Smooth muscle cell (in vitro differentiated cells): ENCODE measurements around the gene SFTA2. TPM values are rescaled to one million over a fixed set of nuclear protein-coding genes. Genes with fewer than 3 reads are reported as not detected.

Experiments
- DNase-seq: peaks from one replicate; lab custom pipeline; 2025; ENCODE audit not compliant: unreplicated experiment; lab: John Stamatoyannopoulos, UW
- H2AFZ ChIP-seq: fragments of 200-600 bp; sonication (generic); 2 replicates; pipeline ENCODE4 v1.6.0; 2016; ENCODE audit warnings: antibody characterized with exemption, low read depth, mild to moderate bottlenecking
- H3F3A ChIP-seq: fragments of 200-600 bp; sonication (generic); 2 replicates; pipeline ENCODE4 v1.6.0; 2017; ENCODE audit warnings: antibody characterized with exemption, low read depth
- H3K27ac ChIP-seq: fragments of 200-600 bp; sonication (generic); 2 replicates; pipeline ENCODE4 v1.5.1; 2016; ENCODE audit warnings: low read depth, mild to moderate bottlenecking
- H3K27me3 ChIP-seq: fragments of 200-600 bp; sonication (generic); 2 replicates; pipeline ENCODE4 v1.6.1; 2016; ENCODE audit warnings: low read depth, mild to moderate bottlenecking
- H3K36me3 ChIP-seq: fragments of 200-600 bp; sonication (generic); 2 replicates; pipeline ENCODE4 v1.5.1; 2016; ENCODE audit warnings: low read depth
- H3K4me1 ChIP-seq: fragments of 200-600 bp; sonication (generic); 2 replicates; pipeline ENCODE4 v1.5.1; 2016; ENCODE audit warnings: low read depth
- H3K4me2 ChIP-seq: fragments of 200-600 bp; sonication (generic); 2 replicates; pipeline ENCODE4 v1.6.0; 2016; ENCODE audit warnings: mild to moderate bottlenecking
- H3K4me3 ChIP-seq: fragments of 200-600 bp; sonication (generic); 2 replicates; pipeline ENCODE4 v1.5.1; 2016; ENCODE audit warnings: mild to moderate bottlenecking
- H3K79me2 ChIP-seq: fragments of 200-600 bp; sonication (generic); 2 replicates; pipeline ENCODE4 v1.6.0; 2016; ENCODE audit warnings: low read depth, mild to moderate bottlenecking
- H3K9ac ChIP-seq: fragments of 200-600 bp; sonication (generic); 2 replicates; pipeline ENCODE4 v1.6.0; 2016; ENCODE audit warnings: low read depth
- H3K9me3 ChIP-seq: fragments of 200-600 bp; sonication (generic); replicated peaks from 2 replicates; pipeline ENCODE4 v1.5.1; 2016; ENCODE audit warnings: low read depth
- H4K20me1 ChIP-seq: fragments of 200-600 bp; sonication (generic); 2 replicates; pipeline ENCODE4 v1.6.0; 2016; ENCODE audit warnings: low read depth
- CTCF ChIP-seq: fragments of 200-600 bp; sonication (generic); IDR thresholded peaks from 2 replicates; pipeline ENCODE4 v1.5.1; 2017; ENCODE audit warnings: borderline replicate concordance, mild to moderate bottlenecking, antibody characterized with exemption; ENCODE audit not compliant: insufficient read depth, poor library complexity, severe bottlenecking
- WGBS: methylation state at CpG from one replicate; pipeline ENCODE4 v1.1.7; 2016; ENCODE audit warnings: low lambda C conversion rate; 5-methylcytosine and 5-hydroxymethylcytosine counted together
- polyA plus RNA-seq: library from polyadenylated mRNA; unstranded; fragments of >200 nt; fragmentation: Nextera tagmentation; extraction: Ambion mirVana; gene quantifications from 2 replicates; pipeline ENCODE4 v1.2.1, GENCODE V29; 2016
- total RNA-seq: library from RNA; depleted of rRNA; stranded (reverse); fragments of >200 nt; gene quantifications from 2 replicates; pipeline ENCODE4 v1.2.3, GENCODE V29; 2014

SFTA2 gene
- total and polyA plus RNA-seq, 2 experiments from 2014 or later, result not detected

GRCh38 chr6:30895343-30895742 lies 36.6 kb downstream of the SFTA2 start:
- H3K4me3 ChIP-seq, result no peak overlapping the region
- H3K9me3 ChIP-seq, result no peaks in the 10 kb centered on the region
- no peak overlapping the region for H2AFZ ChIP-seq
- no peaks in the 10 kb centered on the region for H3K4me1 ChIP-seq
- no peaks in the 10 kb centered on the region for H3K79me2 ChIP-seq
- no peaks in the 10 kb centered on the region for H3K36me3 ChIP-seq
- no peak overlapping the region for H3K27ac ChIP-seq
- H3F3A ChIP-seq, result no peaks in the 10 kb centered on the region
- no peaks in the 10 kb centered on the region for H3K27me3 ChIP-seq
- no peak for DNase-seq
- peaks cover 20% of the 10 kb centered on the region for H4K20me1 ChIP-seq
- no peak overlapping the region for H3K9ac ChIP-seq
- TF ChIP-seq CTCF, result no peak
- no peak overlapping the region for H3K4me2 ChIP-seq
- 91% methylated on average over 5 of the region's 10 CpGs for WGBS

GRCh38 chr6:30894935-30895334 lies 37.0 kb downstream of the SFTA2 start:
- Histone ChIP-seq H3K27ac (no peak overlapping the region), H4K20me1 (peaks cover 24% of the 10 kb centered on the region), H3K79me2 (no peaks in the 10 kb centered on the region), H3K9me3 (no peaks in the 10 kb centered on the region), H2AFZ (no peak overlapping the region), H3K36me3 (no peaks in the 10 kb centered on the region), H3K27me3 (no peaks in the 10 kb centered on the region), H3F3A (no peaks in the 10 kb centered on the region), H3K9ac (no peak overlapping the region), H3K4me2 (no peak overlapping the region), H3K4me3 (no peak overlapping the region), H3K4me1 (no peaks in the 10 kb centered on the region)
- WGBS, result 94% methylated on average over 3 of the region's 3 CpGs
- DNase-seq, result no peak
- TF ChIP-seq CTCF, result no peak

- Histone ChIP-seq H3K27ac (no peak overlapping the region), H2AFZ (no peak overlapping the region), H3K4me3 (no peak overlapping the region), H3K4me2 (no peak overlapping the region), H3K36me3 (no peaks in the 10 kb centered on the region), H3K9me3 (no peaks in the 10 kb centered on the region), H3K4me1 (no peaks in the 10 kb centered on the region), H3F3A (no peaks in the 10 kb centered on the region), H3K27me3 (no peaks in the 10 kb centered on the region), H4K20me1 (peaks cover 29% of the 10 kb centered on the region), H3K9ac (no peak overlapping the region), H3K79me2 (no peaks in the 10 kb centered on the region)
- WGBS, result 88% methylated on average over 12 of the region's 12 CpGs
- TF ChIP-seq CTCF, result no peak
- no peak for DNase-seq
Measured at GRCh38 chr6:30894381-30894780, 37.6 kb downstream of the SFTA2 start.

GRCh38 chr6:30893666-30894065 lies 38.3 kb downstream of the SFTA2 start:
- Histone ChIP-seq H3K36me3 (no peaks in the 10 kb centered on the region), H3K79me2 (peaks cover 5% of the 10 kb centered on the region), H4K20me1 (peaks cover 34% of the 10 kb centered on the region), H3F3A (no peaks in the 10 kb centered on the region), H3K4me1 (no peaks in the 10 kb centered on the region), H3K4me3 (no peak overlapping the region), H3K9me3 (no peaks in the 10 kb centered on the region), H3K4me2 (no peak overlapping the region), H3K27me3 (no peaks in the 10 kb centered on the region), H3K9ac (no peak overlapping the region), H3K27ac (no peak overlapping the region), H2AFZ (no peak overlapping the region)
- no peak for DNase-seq
- TF ChIP-seq CTCF, result no peak
- 97% methylated on average over 8 of the region's 8 CpGs for WGBS
